Measurements from ENCODE around the gene CDH24. TPM values are rescaled to one million over a fixed set of nuclear protein-coding genes. Genes with fewer than 3 reads are reported as not detected.
A peak's percentile ranks its signal among the peaks of the same experiment; 100 is the strongest.

Gene CDH24
- total and polyA plus RNA-seq, 9 of the 15 experiments (the other 6 are each of a cell fraction or from before 2014, with no cell fraction given), result 0.04 to 16.2 (median 4.9) TPM

- TF ChIP-seq CLOCK (CRISPR knock-in tag; IDR thresholded peaks at IDR 0.05; ENCODE audit: borderline replicate concordance), result no peak
- TF ChIP-seq ZNF699 (CRISPR knock-in tag; IDR thresholded peaks at IDR 0.05; ENCODE audit: insufficient replicate concordance), result no peak
- no peak for TF ChIP-seq ZNF445 (CRISPR knock-in tag; IDR thresholded peaks at IDR 0.05; ENCODE audit: low read depth)
- no peak for TF ChIP-seq PRPF4 (IDR thresholded peaks at IDR 0.05; ENCODE audit: insufficient read depth, low read depth, low read length, poor library complexity, severe bottlenecking)
- no peak for TF ChIP-seq U2AF2 (optimal IDR thresholded peaks at IDR 0.05; ENCODE audit: low read depth, low read length)
Observed at GRCh38 chr14:22998329-22999012, 58.8 kb downstream of the CDH24 start (continued).

- Histone ChIP-seq H3K9me3 (replicated peaks; ENCODE audit: control insufficient read depth, insufficient read depth, low read depth, low read length) (no peaks in the 10 kb centered on the region), H4K20me1 (replicated peaks; ENCODE audit: control insufficient read depth, insufficient read depth, low read length) (no peaks in the 10 kb centered on the region), H3K27ac (ENCODE audit: extremely low read depth, low read depth, low read length) (no peak overlapping the region), H3K4me1 (replicated peaks in 1 of 2; ENCODE audit: control insufficient read depth in 2 of 2, insufficient read depth in 2 of 2, low read length in 2 of 2) (peaks cover 12 to 18% of the 10 kb centered on the region in 2 experiments; a peak in 4 of 5 replicates), H3K4me3 (no peak overlapping the region), H3K9me1 (ENCODE audit: control insufficient read depth, insufficient read depth, low read length) (no peaks in the 10 kb centered on the region), H3K79me2 (ENCODE audit: control insufficient read depth, insufficient read depth, low read length) (no peaks in the 10 kb centered on the region), H3K27me3 (ENCODE audit: control insufficient read depth in 2 of 2, insufficient read depth in 2 of 2, low read length in 2 of 2) (no peaks in the 10 kb centered on the region), H3K9ac (ENCODE audit: insufficient read depth in 1 of 2, low read depth in 2 of 2, low read length in 2 of 2) (no peak overlapping the region), H3K36me3 (ENCODE audit: control insufficient read depth, insufficient read depth, low read length) (no peaks in the 10 kb centered on the region; the same call in 2 of the 3 replicates), H3K4me2 (ENCODE audit: insufficient read depth, low read length) (no peak overlapping the region), H2AFZ (ENCODE audit: low read depth, low read length) (no peak overlapping the region)
- POLR2A ChIA-PET, result interaction anchor here (0.6 to 7.7 kb wide), 2 partner anchors 10 to 44 kb away, joined by 3 to 81 read pairs; partner anchors contain the start of gene PSMB11
- CTCF ChIA-PET (ENCODE audit: low intra/inter-chr PET ratio), result interaction anchor here (1.5 kb wide), 1 partner anchor 61 kb away, joined by 6 read pairs; no protein-coding TSS in a partner anchor
- intact Hi-C loops (cut with micrococcal nuclease), result no loop called here
- in situ Hi-C loops (cut with MboI), result no loop called here
- FAIRE-seq (no peak), ATAC-seq (no peak), DNase-seq (ENCODE audit: extremely low read depth in 1 of 4, low spot score in 3 of 4) (no peak)
- 65% methylated on average over 9 of the region's 9 CpGs for WGBS (ENCODE audit: insufficient coverage, low coverage, missing lambda C conversion rate)
- BruUV-seq (replicated peaks), result no TSS peak
- TF ChIP-seq OTX1 (CRISPR knock-in tag; IDR thresholded peaks at IDR 0.05) (no peak), POLR2B (IDR thresholded peaks at IDR 0.05; ENCODE audit: low read depth, partially characterized antibody) (peak; percentile 19), HDAC1 (IDR thresholded peaks at IDR 0.05) (0 out of 4 replicates have a peak, but pooled peaks of 1 of the 2 experiments have one; percentile 10), MAFF (IDR thresholded peaks at IDR 0.05; ENCODE audit: low read length) (no peak), SETDB1 (IDR thresholded peaks at IDR 0.05; ENCODE audit: low read length) (no peak), NKRF (IDR thresholded peaks at IDR 0.05; ENCODE audit: borderline replicate concordance) (no peak), HNRNPK (IDR thresholded peaks at IDR 0.05; ENCODE audit: low read depth, low read length, poor library complexity, severe bottlenecking) (no peak), SMARCA4 (IDR thresholded peaks at IDR 0.05) (no peak), ARID2 (IDR thresholded peaks at IDR 0.05) (0 out of 2 replicates have a peak, but pooled peaks have one; percentile 10), ELF2 (CRISPR knock-in tag; IDR thresholded peaks at IDR 0.05) (no peak), CXXC5 (CRISPR knock-in tag; IDR thresholded peaks at IDR 0.05) (no peak)
Observed at GRCh38 chr14:22997676-22998323, 59.5 kb downstream of the CDH24 start.
